Endodermal cell (in vitro differentiated cells): ENCODE data around the gene ZNF740. TPM values are rescaled to one million over a fixed set of nuclear protein-coding genes. Genes with fewer than 3 reads are reported as not detected.

Experiments
- DNase-seq: peaks from one replicate; pipeline ENCODE4 v3.0.0-alpha.2; 2017
- H3K27ac ChIP-seq: 2 replicates; pipeline ENCODE4 v1.5.1; 2013; ENCODE audit warnings: mild to moderate bottlenecking, low read depth, low read length, moderate library complexity
- H3K27me3 ChIP-seq: 2 replicates; pipeline ENCODE4 v1.6.1; 2013; ENCODE audit warnings: mild to moderate bottlenecking, low read length, moderate library complexity; ENCODE audit not compliant: insufficient read depth, control insufficient read depth, poor library complexity, severe bottlenecking
- H3K36me3 ChIP-seq: 2 replicates; pipeline ENCODE4 v1.7.0; 2013; ENCODE audit warnings: mild to moderate bottlenecking, low read length, moderate library complexity; ENCODE audit not compliant: control insufficient read depth, insufficient read depth
- H3K4me1 ChIP-seq: one replicate; pipeline ENCODE4 v1.7.0; 2013; ENCODE audit warnings: low read length; ENCODE audit not compliant: control insufficient read depth, insufficient read depth
- H3K4me3 ChIP-seq: 2 replicates; pipeline ENCODE4 v1.5.1; 2013; ENCODE audit warnings: mild to moderate bottlenecking, low read length, moderate library complexity
- H3K9ac ChIP-seq: 2 replicates; pipeline ENCODE4 v1.6.1; 2013; ENCODE audit warnings: mild to moderate bottlenecking, low read length, moderate library complexity; ENCODE audit not compliant: poor library complexity, severe bottlenecking; ENCODE audit errors: extremely low read depth
- H3K9me3 ChIP-seq: 2 replicates; pipeline ENCODE4 v1.6.1; 2013; ENCODE audit warnings: mild to moderate bottlenecking, low read length, moderate library complexity; ENCODE audit not compliant: control insufficient read depth
- H3K27ac Mint-ChIP-seq: 2 replicates; pipeline ENCODE4 v1.8.0; 2020; ENCODE audit warnings: mixed read lengths
- H3K27me3 Mint-ChIP-seq: 2 replicates; pipeline ENCODE4 v1.8.0; 2021; ENCODE audit warnings: mild to moderate bottlenecking, mixed read lengths; ENCODE audit not compliant: insufficient read depth
- H3K36me3 Mint-ChIP-seq: 2 replicates; pipeline ENCODE4 v1.8.0; 2020; ENCODE audit warnings: low read depth, mixed read lengths
- H3K4me1 Mint-ChIP-seq: 2 replicates; pipeline ENCODE4 v1.8.0; 2020; ENCODE audit warnings: mixed read lengths
- H3K4me3 Mint-ChIP-seq: 2 replicates; pipeline ENCODE4 v1.8.0; 2020; ENCODE audit warnings: mild to moderate bottlenecking, moderate library complexity, mixed read lengths
- H3K9me3 Mint-ChIP-seq: 2 replicates; pipeline ENCODE4 v1.8.0; 2020; ENCODE audit warnings: mild to moderate bottlenecking, mixed read lengths
- CTCF ChIP-seq: fragments of 200-600 bp; sonication (generic); conservative IDR thresholded peaks from 2 replicates; pipeline ENCODE4 v1.5.0; 2021; ENCODE audit warnings: antibody characterized with exemption, mild to moderate bottlenecking
- WGBS, 2 experiments: methylation state at CpG; one replicate each; pipeline versions ENCODE4 v1.1.5 to v1.1.7; 2013; ENCODE audit warnings: missing lambda C conversion rate in 2 of 2, mixed read lengths in 1 of 2; ENCODE audit not compliant: insufficient coverage in 1 of 2, insufficient read length in 1 of 2; 5-methylcytosine and 5-hydroxymethylcytosine counted together
- total RNA-seq, 2 donors: library from RNA; stranded (reverse); fragmentation: NEBNext Ultra II Directional in 1 of 2; extraction: Animal tissue kit (Norgen Biotek cat#: 25700) in 1 of 2; gene quantifications; 2 replicates in 1 of 2; 3 replicates in 1 of 2; pipeline ENCODE4 v1.2.1, GENCODE V29; 2021

The ZNF740 gene
- total RNA-seq, 2 donors from 2014 or later, result 54.0 to 54.6 TPM

GRCh38 chr12:53180931-53181645, 566 bp downstream of the ZNF740 start:
- TF ChIP-seq CTCF, result peak; percentile 20
- peak; percentile 93 for DNase-seq
- H3K9ac ChIP-seq, result peak overlapping the region; percentile 73
- Mint-ChIP-seq H3K4me1 (peaks cover 19% of the 10 kb centered on the region), H3K4me3 (peak overlapping the region; percentile 87), H3K36me3 (peaks cover 41% of the 10 kb centered on the region), H3K27me3 (peaks cover 6% of the 10 kb centered on the region), H3K9me3 (no peaks in the 10 kb centered on the region), H3K27ac (peak overlapping the region; percentile 90)
- peak overlapping the region; percentile 92 for H3K4me3 ChIP-seq
- peak overlapping the region; percentile 92 for H3K27ac ChIP-seq
- whole genome bisulfite sequencing, 2 experiments, result 3 to 11% methylated on average over 22 to 53 of the region's 57 CpGs
- no peaks in the 10 kb centered on the region for H3K4me1 ChIP-seq
- no peaks in the 10 kb centered on the region for H3K27me3 ChIP-seq
- peaks cover 8% of the 10 kb centered on the region for H3K9me3 ChIP-seq
- H3K36me3 ChIP-seq, result peaks cover 46% of the 10 kb centered on the region

DNA sequence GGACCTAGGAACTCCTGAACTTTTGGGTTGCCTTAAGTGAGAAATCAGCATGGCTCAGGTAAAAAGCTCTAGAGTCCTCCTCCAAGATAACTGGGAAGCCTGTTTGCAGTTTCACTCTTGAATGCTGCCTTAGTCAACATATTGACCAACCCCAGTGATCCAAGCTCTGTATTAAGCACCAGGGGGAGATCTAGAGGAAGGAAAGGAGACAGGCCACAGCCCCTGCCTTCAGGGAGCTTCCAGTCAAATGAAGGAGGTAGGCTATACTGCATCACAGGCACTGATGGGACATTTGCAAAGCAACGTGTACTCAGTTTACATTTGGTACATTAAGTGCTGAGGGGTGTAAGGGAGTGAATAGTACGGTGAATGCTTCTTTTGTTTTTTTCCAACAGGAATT, 1.4 kb downstream of the ZNF740 start:
- no peak overlapping the region for H3K9ac ChIP-seq

GRCh38 chr12:53182903-53183302, 2.4 kb downstream of the ZNF740 start:
- H3K27ac Mint-ChIP-seq, result no peak overlapping the region
- Histone ChIP-seq H3K36me3 (peaks cover 64% of the 10 kb centered on the region), H3K27ac (no peak overlapping the region), H3K4me1 (no peaks in the 10 kb centered on the region), H3K27me3 (no peaks in the 10 kb centered on the region), H3K9me3 (peaks cover 8% of the 10 kb centered on the region), H3K9ac (no peak overlapping the region), H3K4me3 (peak overlapping the region; percentile 92)
- peak overlapping the region; percentile 87 for H3K4me3 Mint-ChIP-seq
- peaks cover 19% of the 10 kb centered on the region for H3K4me1 Mint-ChIP-seq
- no peak for DNase-seq
- peaks cover 59% of the 10 kb centered on the region for H3K36me3 Mint-ChIP-seq
- no peak for TF ChIP-seq CTCF
- no peaks in the 10 kb centered on the region for H3K9me3 Mint-ChIP-seq
- 91 to 95% methylated on average over 2 of the region's 2 CpGs for WGBS, 2 experiments
- H3K27me3 Mint-ChIP-seq, result no peaks in the 10 kb centered on the region

More for the DNA sequence above, 1.4 kb downstream of the ZNF740 start:
- no peak for TF ChIP-seq CTCF
- Histone ChIP-seq H3K36me3 (peaks cover 55% of the 10 kb centered on the region), H3K27ac (no peak overlapping the region), H3K4me1 (no peaks in the 10 kb centered on the region), H3K27me3 (no peaks in the 10 kb centered on the region), H3K9me3 (peaks cover 8% of the 10 kb centered on the region), H3K4me3 (peak overlapping the region; percentile 92)
- Mint-ChIP-seq H3K27ac (no peak overlapping the region), H3K4me1 (peaks cover 19% of the 10 kb centered on the region), H3K27me3 (peaks cover 5% of the 10 kb centered on the region), H3K36me3 (peaks cover 49% of the 10 kb centered on the region), H3K4me3 (peak overlapping the region; percentile 87), H3K9me3 (no peaks in the 10 kb centered on the region)
- WGBS, 2 experiments, result 98 to 100% methylated on average over 1 to 2 of the region's 2 CpGs
- peak; percentile 29 for DNase-seq
